ENCODE results near the gene CFAP210.
"Not testable (repeated sequence)": the region's sequence is repeated elsewhere in the genome, so short reads cannot be mapped to it uniquely, and the experiment has no call there.

CFAP210 gene

DNA sequence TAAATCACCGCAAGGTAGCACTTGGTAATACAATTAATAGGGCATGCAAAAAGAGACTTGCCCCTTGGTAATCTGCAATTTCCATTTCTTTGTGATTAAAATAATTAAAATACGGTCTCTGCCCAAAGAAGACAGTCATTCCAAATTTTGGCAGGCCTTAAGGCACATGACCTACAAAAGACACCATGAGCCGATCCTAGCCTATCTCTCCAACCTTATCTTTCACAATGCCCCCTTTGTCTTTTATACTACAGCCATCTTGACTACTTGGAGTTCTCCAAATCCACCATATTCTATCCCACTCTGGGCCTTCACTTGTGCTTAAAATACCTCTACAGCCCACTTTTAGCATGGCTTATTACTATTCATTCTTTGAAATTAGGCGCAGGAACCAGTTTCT, 23.3 kb downstream of the CFAP210 start:
- no peak for DNase-seq

GRCh38 chr2:169670215-169670651, 24.0 kb downstream of the CFAP210 start:
- DNase-seq: no peak

- DNase-seq: no peak
These were observed 26.6 kb downstream of the CFAP210 start for GRCh38 chr2:169667583-169667982.

GRCh38 chr2:169664978-169665930, 29.0 kb downstream of the CFAP210 start:
- DNase-seq: no peak

DNA sequence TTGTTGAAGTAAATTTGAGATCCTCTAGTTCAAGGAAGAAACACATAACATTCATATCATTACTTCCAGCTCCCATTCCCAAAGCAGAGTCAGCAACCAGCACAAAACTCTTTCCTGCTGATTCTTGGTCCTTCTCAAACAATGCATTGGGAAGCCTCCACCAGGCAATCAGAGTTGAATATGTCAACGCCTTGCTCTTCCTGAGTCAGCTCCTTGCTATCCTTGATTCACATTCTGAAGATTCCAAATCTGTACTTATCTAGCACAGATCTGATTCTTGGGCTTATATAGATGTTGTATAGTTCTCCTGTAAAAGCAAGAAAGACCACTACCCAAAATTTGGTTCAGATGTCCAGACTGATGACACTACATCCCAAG, 29.6 kb downstream of the CFAP210 start:
- no peak for DNase-seq

GRCh38 chr2:169663247-169663646, 31.0 kb downstream of the CFAP210 start:
- no peak for DNase-seq

DNA sequence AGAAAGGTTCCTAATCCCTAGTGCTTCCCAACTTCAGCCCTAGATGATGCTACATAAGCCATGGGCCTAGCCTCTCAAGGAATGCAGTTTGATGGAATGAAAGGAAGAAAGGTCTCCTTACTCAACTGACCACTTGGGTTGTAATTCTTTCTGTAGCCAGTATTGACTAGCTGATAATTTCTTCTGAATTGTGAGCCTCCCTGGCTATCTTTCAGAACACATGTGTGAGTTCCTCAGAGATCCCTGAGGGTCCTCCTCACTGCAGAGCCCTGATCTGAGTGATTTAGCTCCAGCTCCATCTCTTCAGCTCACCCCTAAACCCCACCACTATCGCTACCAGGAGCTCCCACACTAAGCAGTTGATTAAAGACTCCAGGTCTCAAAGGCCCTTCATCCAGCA, 31.5 kb downstream of the CFAP210 start:
- DNase-seq: no peak

DNA sequence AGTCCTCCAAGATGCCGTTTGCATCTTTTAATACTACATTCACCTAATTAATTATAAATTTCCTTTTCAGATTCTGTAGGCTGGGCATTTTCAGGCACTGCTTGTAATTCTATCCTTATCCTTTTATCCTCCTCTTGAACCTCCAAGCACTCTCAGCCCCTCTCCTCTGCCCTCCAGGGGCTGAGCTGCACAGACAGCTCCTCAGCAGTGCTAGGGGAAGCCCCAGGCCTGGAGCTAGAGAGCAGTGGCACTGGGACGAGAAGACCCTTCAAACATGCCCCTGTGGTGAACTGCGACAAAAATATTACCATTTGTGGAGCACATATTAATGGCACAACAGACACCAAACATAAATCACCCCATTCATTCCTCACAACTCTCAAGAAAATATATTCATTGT, 32.9 kb downstream of the CFAP210 start:
- no peak for DNase-seq

DNA sequence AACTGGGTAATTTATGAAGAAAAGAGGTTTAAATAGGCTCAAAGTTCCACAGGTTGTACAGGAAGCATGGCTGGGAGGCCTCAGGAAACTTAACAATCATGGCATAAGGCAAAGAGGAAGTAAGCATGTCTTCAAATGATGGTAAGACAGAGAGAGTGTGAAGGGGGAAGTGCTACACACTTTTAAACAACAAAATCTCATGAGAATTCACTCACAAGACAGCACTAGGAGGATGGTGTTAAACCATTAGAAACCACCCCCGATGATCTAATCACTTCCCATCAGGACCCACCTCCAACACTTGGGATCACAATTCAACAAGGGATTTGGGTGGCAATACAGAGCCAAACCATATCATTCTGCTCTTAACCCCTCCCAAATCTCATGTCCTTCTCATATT, 34.9 kb downstream of the CFAP210 start:
- no peak for DNase-seq

DNA sequence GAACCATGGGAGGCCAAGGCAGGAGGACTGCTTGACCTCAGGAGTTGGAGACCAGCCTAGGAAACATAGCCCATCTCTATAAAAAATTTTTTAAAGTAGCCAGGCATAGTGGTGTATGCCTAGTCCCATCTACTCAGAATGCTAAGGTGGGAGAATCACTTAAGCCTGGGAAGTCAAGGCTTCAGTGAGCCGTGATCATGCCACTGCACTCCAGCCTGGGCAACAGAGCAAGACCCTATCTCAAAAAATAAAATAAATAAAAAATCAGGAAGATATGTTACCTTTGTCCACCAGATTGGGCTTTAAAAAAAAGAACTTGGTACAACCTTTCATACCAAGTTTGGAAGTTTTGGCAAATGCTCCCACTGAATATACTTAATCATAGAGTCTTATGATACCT, 35.3 kb downstream of the CFAP210 start:
- DNase-seq: no peak

GRCh38 chr2:169656164-169656563, 38.0 kb downstream of the CFAP210 start:
- no peak for DNase-seq

- no peak for DNase-seq
These were observed 40.6 kb downstream of the CFAP210 start for GRCh38 chr2:169653636-169654035.

- DNase-seq: no peak
These were observed 44.9 kb downstream of the CFAP210 start for GRCh38 chr2:169649278-169649677.

DNA sequence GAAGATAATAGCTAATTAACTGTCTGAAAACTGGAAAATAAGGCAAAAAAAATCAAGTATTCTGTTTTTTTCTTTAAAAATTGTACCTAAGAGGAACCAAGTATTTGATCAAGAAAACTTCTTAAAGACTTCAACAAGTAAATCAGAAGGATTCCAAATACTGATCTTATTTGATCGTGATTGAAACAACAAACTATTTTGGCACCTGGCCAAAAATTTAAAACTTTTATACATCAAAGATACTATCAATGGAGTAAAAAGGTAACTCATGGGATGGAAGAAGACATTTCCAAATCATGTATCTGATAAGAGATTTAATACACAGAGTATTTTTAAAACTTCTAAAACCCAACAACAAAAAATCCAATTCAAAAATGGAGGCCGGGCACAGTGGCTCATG, 46.7 kb downstream of the CFAP210 start:
- no peak for DNase-seq

DNA sequence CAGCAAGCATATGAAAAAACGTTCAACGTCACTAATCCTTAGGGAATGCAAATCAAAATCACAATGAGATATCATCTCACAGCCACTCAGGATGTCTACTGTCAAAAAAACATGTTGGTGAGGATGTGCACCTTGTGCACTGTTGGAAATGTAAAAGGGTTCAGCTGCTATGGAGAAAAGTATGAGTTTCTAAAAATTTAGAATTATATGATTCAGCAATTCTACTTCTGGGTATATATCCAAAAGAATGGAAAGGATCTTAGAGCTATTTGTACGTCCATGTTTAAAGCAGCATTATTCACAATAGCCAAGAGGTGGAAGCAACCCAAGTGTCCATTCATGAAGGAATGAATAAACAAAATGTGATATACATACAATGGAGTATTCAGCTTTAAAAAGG, 50.0 kb downstream of the CFAP210 start:
- no peak for DNase-seq

DNA sequence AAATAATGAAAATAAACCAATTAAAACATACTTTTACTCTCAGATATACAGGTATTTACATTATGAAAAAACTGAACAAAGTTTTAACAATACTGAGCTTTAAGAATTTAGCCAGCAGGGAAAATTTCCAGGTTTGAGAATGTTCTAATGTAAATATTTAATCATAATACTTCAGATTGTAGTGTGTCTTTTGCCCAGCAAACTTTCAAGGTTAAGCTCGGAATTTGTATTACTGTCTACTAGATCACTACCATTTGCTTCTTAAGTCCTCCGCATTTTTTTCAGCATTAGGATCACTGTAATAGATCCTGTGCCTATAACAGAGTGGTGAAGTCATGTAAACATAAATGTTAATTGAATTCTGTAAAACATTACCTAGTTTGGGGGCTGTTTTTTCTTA, 52.7 kb downstream of the CFAP210 start:
- DNase-seq: no peak

- no peak for DNase-seq
These were observed 54.1 kb downstream of the CFAP210 start for GRCh38 chr2:169640104-169640503.

DNA sequence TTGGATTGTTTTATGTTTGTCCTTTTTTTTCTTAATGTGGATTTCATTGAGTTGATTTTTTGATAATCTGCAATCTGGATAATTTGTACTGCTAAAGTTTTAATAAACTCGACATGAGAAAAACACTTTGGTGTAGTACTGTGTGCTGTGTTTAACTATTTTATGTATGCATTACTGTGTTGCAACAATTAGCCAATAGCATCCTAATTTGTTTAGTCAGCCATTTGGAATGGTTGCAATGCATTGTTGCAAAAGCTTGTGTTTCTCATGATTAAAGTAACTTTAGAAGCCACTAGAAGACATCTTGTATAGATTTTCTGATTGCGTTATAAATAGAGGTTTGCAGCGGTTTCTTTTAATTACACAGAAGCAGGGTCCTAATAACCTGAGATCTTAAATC, 56.6 kb downstream of the CFAP210 start:
- no peak for DNase-seq

- DNase-seq: no peak
These were observed 57.6 kb downstream of the CFAP210 start for GRCh38 chr2:169636440-169637097.

DNA sequence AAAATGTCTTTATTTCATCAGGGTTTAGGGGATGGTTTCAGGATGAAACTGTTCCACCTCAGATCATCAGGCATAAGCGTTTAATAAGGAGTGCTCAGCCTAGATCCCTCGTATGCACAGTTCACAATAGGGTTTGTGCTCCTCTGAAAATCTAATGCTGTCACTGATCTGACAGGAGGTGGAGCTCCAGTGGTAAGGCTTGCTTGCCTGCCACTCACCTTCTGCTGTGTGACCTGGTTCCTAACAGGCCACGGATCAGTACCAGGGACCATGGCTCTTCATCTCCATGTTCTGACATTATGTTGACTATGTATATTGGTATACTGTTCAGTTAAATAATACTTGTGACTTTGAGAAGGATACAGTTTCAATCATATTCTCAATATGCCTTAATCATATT, 68.4 kb downstream of the CFAP210 start:
- no peak for DNase-seq

- no peak for DNase-seq
These were observed 71.0 kb downstream of the CFAP210 start for GRCh38 chr2:169623235-169623634.

DNA sequence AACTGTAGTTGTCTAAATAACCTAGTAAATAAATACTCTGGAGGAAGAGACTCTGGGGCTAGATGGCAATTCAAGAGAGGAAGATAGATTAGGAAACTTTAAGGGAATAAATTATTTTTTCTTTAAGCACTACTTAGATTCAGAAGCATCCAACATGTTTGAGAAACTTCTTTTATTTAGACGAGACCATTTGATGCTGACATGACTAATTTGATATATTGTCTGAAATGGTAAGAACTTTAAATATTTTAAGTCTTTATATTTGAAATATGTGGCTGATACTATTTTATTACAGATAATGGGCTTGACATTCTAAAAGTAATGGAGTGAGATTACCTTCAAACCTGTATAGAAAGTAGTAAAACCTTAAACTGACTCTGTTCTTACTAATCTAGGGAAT, 73.7 kb downstream of the CFAP210 start:
- DNase-seq: no peak

DNA sequence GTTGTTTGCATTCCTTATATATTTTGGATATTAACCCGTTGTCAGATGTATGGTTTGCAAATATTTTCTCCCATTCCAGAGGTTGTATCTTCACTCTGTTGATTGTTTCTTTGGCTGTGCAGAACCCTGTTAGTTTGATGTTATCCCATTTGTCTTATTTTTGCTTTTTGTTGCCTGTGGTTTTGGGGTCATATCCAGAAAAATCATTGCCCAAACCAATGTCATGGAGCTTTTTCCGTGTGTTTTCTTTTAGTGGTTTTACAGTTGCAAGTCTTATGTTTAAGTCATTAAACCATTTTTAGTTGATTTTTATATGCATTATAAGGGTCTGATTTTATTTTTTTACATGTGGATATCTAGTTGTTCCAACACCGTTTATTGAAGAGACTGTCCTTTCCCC, 74.3 kb downstream of the CFAP210 start:
- no peak for DNase-seq

GRCh38 chr2:169615982-169616381, 78.2 kb downstream of the CFAP210 start:
- DNase-seq: not testable (repeated sequence)

All from KG1 (cell line).